GM19099 (cell line): ENCODE measurements around the gene CLCN1.

Experiments
- POLR2A ChIP-seq: IDR thresholded peaks from 3 replicates; pipeline ENCODE4 v1.6.1; 2011; ENCODE audit warnings: low read depth; ENCODE audit not compliant: insufficient read length; ENCODE audit errors: extremely low read depth

Gene CLCN1

DNA sequence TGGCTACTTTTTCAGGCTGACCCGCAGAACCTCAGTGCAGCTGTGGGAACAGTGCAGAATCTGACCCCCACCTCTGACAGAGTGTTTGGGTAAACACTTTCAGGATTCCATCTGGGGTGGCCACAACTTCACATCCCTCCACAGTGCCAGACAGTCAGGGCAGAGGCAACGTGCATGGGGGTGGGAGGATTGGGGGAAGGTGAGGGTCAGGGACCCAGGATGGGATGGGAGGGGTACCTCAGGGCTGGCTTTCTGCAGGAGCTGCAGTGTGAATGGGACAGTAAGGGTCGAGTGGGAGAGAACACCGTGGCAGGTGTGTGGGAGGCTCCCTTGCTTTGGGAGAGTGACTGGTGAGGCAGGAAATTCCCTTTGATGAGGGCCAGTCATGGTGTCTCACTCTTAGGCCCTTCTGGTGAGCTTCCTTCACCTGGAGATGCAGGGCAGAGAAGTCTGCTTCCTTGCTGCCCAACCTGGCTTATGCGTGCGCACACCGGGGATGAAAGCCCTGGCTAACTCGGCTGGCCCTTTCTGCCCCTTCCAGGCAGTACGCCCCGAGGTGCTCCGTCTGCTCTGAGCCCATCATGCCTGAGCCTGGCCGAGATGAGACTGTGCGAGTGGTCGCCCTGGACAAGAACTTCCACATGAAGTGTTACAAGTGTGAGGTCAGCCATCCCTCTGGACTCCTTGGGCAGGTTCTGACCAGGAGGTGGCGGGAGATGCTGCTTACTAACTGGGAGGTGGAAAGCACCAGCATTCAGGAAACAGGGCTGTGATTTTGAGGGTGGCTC lies 73.6 kb downstream of the CLCN1 start:
- no peak for TF ChIP-seq POLR2A

- TF ChIP-seq POLR2A = no peak
These were observed 74.3 kb downstream of the CLCN1 start for GRCh38 chr7:143390104-143390772.

GRCh38 chr7:143390773-143391317 lies 74.9 kb downstream of the CLCN1 start:
- TF ChIP-seq POLR2A = no peak

GRCh38 chr7:143391462-143392404 lies 75.8 kb downstream of the CLCN1 start:
- no peak for TF ChIP-seq POLR2A

- no peak for TF ChIP-seq POLR2A
These were observed 77.0 kb downstream of the CLCN1 start for GRCh38 chr7:143392875-143393266.

- no peak for TF ChIP-seq POLR2A
These were observed 77.5 kb downstream of the CLCN1 start for GRCh38 chr7:143393267-143394041.

- no peak for TF ChIP-seq POLR2A
These were observed 78.2 kb downstream of the CLCN1 start for GRCh38 chr7:143394068-143394467.

DNA sequence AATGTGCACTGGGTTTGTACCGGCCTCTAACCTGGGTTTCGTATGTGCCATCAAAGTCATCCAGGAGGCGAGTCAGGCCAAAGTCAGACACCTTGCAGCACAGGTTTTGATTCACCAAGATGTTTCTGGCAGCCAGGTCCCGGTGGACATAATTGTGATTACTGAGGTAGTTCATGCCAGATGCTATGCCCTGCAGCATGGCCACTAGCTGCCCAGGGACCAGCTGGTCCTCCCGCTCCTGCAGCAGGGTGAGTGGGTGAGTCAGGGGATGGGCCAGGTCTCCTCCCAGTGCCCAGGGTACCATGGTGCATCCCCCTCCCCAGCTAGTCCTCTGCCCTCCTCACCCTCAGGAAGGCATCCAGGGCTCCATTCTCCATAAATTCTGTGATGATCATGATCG lies 78.9 kb downstream of the CLCN1 start:
- no peak for TF ChIP-seq POLR2A

GRCh38 chr7:143395187-143396149 lies 79.6 kb downstream of the CLCN1 start:
- no peak for TF ChIP-seq POLR2A

DNA sequence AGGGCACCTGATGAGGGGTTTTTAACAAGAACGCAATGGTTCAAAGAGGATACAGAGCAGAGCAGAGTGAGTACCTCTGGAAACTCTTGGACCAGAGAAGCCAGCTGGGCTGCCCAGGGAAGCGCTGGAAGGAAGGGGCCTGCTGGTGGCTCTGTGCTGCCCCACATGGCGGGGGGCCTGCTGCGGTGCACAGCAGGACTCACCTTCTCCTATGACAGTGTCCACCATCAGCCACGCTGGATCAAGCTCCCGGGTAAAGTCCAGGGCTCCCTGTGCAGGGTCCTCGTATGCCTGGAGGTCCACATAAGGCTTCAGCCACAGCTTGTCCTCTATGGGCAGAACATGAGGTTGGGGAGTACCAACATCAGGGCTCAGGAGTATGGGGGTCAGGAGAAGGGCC lies 80.3 kb downstream of the CLCN1 start:
- TF ChIP-seq POLR2A = no peak

GRCh38 chr7:143396625-143397556 lies 81.0 kb downstream of the CLCN1 start:
- TF ChIP-seq POLR2A = no peak
